Effector CD8-positive, alpha-beta T cell (primary cell): ENCODE results near the gene C6orf89.
A peak's percentile ranks its signal among the peaks of the same experiment; 100 is the strongest.

Experiments used
- DNase-seq: peaks from one replicate; lab custom pipeline; 2025; lab: John Stamatoyannopoulos, UW

The C6orf89 gene

GRCh38 chr6:36968266-36968977, 82.7 kb downstream of the C6orf89 start:
- no peak for DNase-seq

- no peak for DNase-seq
Observed at GRCh38 chr6:36969240-36969691, 83.5 kb downstream of the C6orf89 start.

- no peak for DNase-seq
Observed at GRCh38 chr6:36969988-36970891, 84.5 kb downstream of the C6orf89 start.

GRCh38 chr6:36970892-36971842, 85.4 kb downstream of the C6orf89 start:
- DNase-seq: no peak

- DNase-seq: no peak
Observed at GRCh38 chr6:36971921-36972673, 86.3 kb downstream of the C6orf89 start.

GRCh38 chr6:36973190-36973589, 87.4 kb downstream of the C6orf89 start:
- DNase-seq: no peak

GRCh38 chr6:36973647-36974046, 87.9 kb downstream of the C6orf89 start:
- no peak for DNase-seq

GRCh38 chr6:36975231-36976006, 89.7 kb downstream of the C6orf89 start:
- no peak for DNase-seq

- DNase-seq: no peak
Observed at GRCh38 chr6:36976007-36976264, 90.2 kb downstream of the C6orf89 start.

- DNase-seq: no peak
Observed at GRCh38 chr6:36976509-36976908, 90.8 kb downstream of the C6orf89 start.

- DNase-seq: no peak
Observed at GRCh38 chr6:36976931-36977330, 91.2 kb downstream of the C6orf89 start.

- peak; percentile 4 for DNase-seq
Observed at GRCh38 chr6:36977470-36977941, 91.8 kb downstream of the C6orf89 start.
